GM12878 (cell line): Measurements from ENCODE around the gene SF3B6. TPM values are rescaled to one million over a fixed set of nuclear protein-coding genes. Genes with fewer than 3 reads are reported as not detected.

Experiments used
- ATAC-seq: fragments of 200-7000 bp; cut with Tn5 transposase; 3 replicates; pipeline ENCODE4 v1.9.1; 2020; ENCODE audit warnings: mild to moderate bottlenecking, moderate library complexity
- BruUV-seq: library from RNA; stranded (reverse); fragments of 400-500 nt; replicated peaks from 2 replicates; lab custom pipeline; 2021; lab: Mats Ljungman, UMichigan
- CTCF ChIA-PET: fragments of 300-600 bp; sonication (Branson Sonifier 250); formaldehyde crosslinking; extraction: SDS; loops from one replicate; lab custom pipeline; 2021; ENCODE audit warnings: inconsistent platforms; lab: Yijun Ruan, JAX
- POLR2A ChIA-PET: fragments of 350-600 bp; formaldehyde crosslinking; extraction: SDS; loops from one replicate; lab custom pipeline; 2021; ENCODE audit warnings: inconsistent platforms; lab: Charles Lee
- RAD21 ChIA-PET: fragments of 300-600 bp; sonication (Branson Sonifier 250); formaldehyde crosslinking; loops from one replicate; lab custom pipeline; 2023; ENCODE audit warnings: antibody characterized with exemption; ENCODE audit not compliant: unreplicated experiment; lab: Charles Lee
- SMC1A ChIA-PET: fragments of 300-600 bp; sonication (Branson Sonifier 250); formaldehyde crosslinking; loops from one replicate; lab custom pipeline; 2023; ENCODE audit not compliant: unreplicated experiment, uncharacterized antibody; lab: Charles Lee
- DNase-seq: peaks from one replicate; pipeline ENCODE4 v3.0.0-alpha.2; 2011; ENCODE audit warnings: low read depth, low spot score
- FAIRE-seq: peaks from 3 replicates; lab custom pipeline; 2011; peaks lifted over from hg19 to GRCh38; lab: Jason Lieb, UNC
- H2AFZ ChIP-seq: 2 replicates; pipeline ENCODE4 v1.6.0; 2011; ENCODE audit warnings: low read depth, low read length, control low read depth; ENCODE audit not compliant: control insufficient read depth
- H3K27ac ChIP-seq: 2 replicates; pipeline ENCODE4 v1.5.1; 2011; ENCODE audit warnings: control low read depth; ENCODE audit not compliant: control insufficient read depth, insufficient read depth
- H3K27me3 ChIP-seq, 2 experiments: replicated peaks in 1 of 2; 2 replicates each; pipeline versions ENCODE4 v1.6.0 to v1.6.1; 2011; ENCODE audit warnings: low read length in 1 of 2; ENCODE audit not compliant: control insufficient read depth in 2 of 2, insufficient read depth in 2 of 2
- H3K36me3 ChIP-seq, 2 experiments: 2 replicates each; pipeline ENCODE4 v1.5.1; 2011; ENCODE audit warnings: low read length in 1 of 2; ENCODE audit not compliant: control insufficient read depth in 2 of 2, insufficient read depth in 2 of 2
- H3K4me1 ChIP-seq: 2 replicates; pipeline ENCODE4 v1.6.1; 2011; ENCODE audit warnings: mild to moderate bottlenecking, low read length, moderate library complexity, mixed read lengths; ENCODE audit not compliant: control insufficient read depth, insufficient read depth
- H3K4me2 ChIP-seq: 2 replicates; pipeline ENCODE4 v1.6.0; 2011; ENCODE audit warnings: control low read depth; ENCODE audit not compliant: control insufficient read depth, insufficient read depth
- H3K4me3 ChIP-seq: fragments of 200-600 bp; sonication (generic); 2 replicates; pipeline ENCODE4 v1.5.1; 2016
- H3K79me2 ChIP-seq: 2 replicates; pipeline ENCODE4 v1.6.0; 2011; ENCODE audit warnings: low read length; ENCODE audit not compliant: control insufficient read depth, insufficient read depth
- H3K9ac ChIP-seq: 2 replicates; pipeline ENCODE4 v1.8.0; 2011; ENCODE audit warnings: low read length, control low read depth, mixed read lengths; ENCODE audit not compliant: control insufficient read depth, insufficient read depth
- H3K9me3 ChIP-seq: replicated peaks from 3 replicates; pipeline ENCODE4 v1.5.1; 2011; ENCODE audit warnings: mild to moderate bottlenecking, low read length; ENCODE audit not compliant: control insufficient read depth, insufficient read depth
- H4K20me1 ChIP-seq: 2 replicates; pipeline ENCODE4 v1.6.0; 2011; ENCODE audit not compliant: control insufficient read depth, insufficient read depth
- CHD1 ChIP-seq: IDR thresholded peaks from 2 replicates; pipeline ENCODE4 v1.6.1; 2012; ENCODE audit warnings: low read depth, low read length, improper control_type of control experiment
- CREM ChIP-seq: IDR thresholded peaks from 2 replicates; pipeline ENCODE4 v1.6.1; 2014; ENCODE audit warnings: antibody characterized with exemption, low read depth
- HSF1 ChIP-seq: fragments of 150-350 bp; IDR thresholded peaks from 2 replicates; pipeline ENCODE4 v1.6.1; 2014; ENCODE audit warnings: mild to moderate bottlenecking, low read depth, low read length
- IKZF2 ChIP-seq, 2 experiments: fragments of 450-650 bp; IDR thresholded peaks; 2 replicates each; pipeline ENCODE4 v1.6.1; 2017; ENCODE audit warnings: mild to moderate bottlenecking in 2 of 2, moderate library complexity in 2 of 2
- POU2F2 ChIP-seq: IDR thresholded peaks from 3 replicates; pipeline ENCODE4 v1.6.1; 2011; ENCODE audit warnings: low read depth, mild to moderate bottlenecking, low read length, borderline replicate concordance
- RELB ChIP-seq: fragments of 450-650 bp; IDR thresholded peaks from 2 replicates; pipeline ENCODE4 v1.6.1; 2017; ENCODE audit warnings: low read depth, mild to moderate bottlenecking, moderate library complexity
- STAT3 ChIP-seq: IDR thresholded peaks from 2 replicates; pipeline ENCODE4 v1.6.1; 2011; ENCODE audit warnings: low read depth, low read length, improper control_type of control experiment
- SUPT20H ChIP-seq: IDR thresholded peaks from 2 replicates; pipeline ENCODE4 v1.6.1; 2011; ENCODE audit warnings: low read depth, mild to moderate bottlenecking, low read length, moderate library complexity, borderline replicate concordance; ENCODE audit not compliant: control insufficient read depth
- ZNF622 ChIP-seq: fragments of 450-650 bp; IDR thresholded peaks from 2 replicates; pipeline ENCODE4 v1.6.1; 2017; ENCODE audit warnings: mild to moderate bottlenecking, inconsistent platforms
- ZZZ3 ChIP-seq: IDR thresholded peaks from 2 replicates; pipeline ENCODE4 v1.6.1; 2011; ENCODE audit warnings: low read depth; ENCODE audit not compliant: control insufficient read depth, insufficient read length
- WGBS: methylation state at CpG from one replicate; pipeline ENCODE4 v1.1.6; 2016; ENCODE audit warnings: low lambda C conversion rate; ENCODE audit not compliant: insufficient replicate concordance, insufficient coverage; ENCODE audit errors: missing lambda C conversion rate; 5-methylcytosine and 5-hydroxymethylcytosine counted together
- in situ Hi-C: fragments of 300-500 bp; cut with MboI; formaldehyde crosslinking; loops from 9 replicates; pipeline ENCODE4 v1.14.3; 2018; ENCODE audit warnings: mixed read lengths
- intact Hi-C: fragments of 100-400 bp; cut with micrococcal nuclease; formaldehyde crosslinking; loops from one replicate; pipeline ENCODE4 v1.14.2; 2022; ENCODE audit not compliant: unreplicated experiment
- polyA plus RNA-seq, 11 experiments: library from polyadenylated mRNA; depleted of rRNA in 4 of 11; unstranded in 6 of 11; stranded (reverse) in 5 of 11; fragments of >200 nt; fragmentation: Nextera tagmentation in 4 of 11; fragmentation: Illumina TruSeq in 1 of 11; extraction: Ambion mirVana in 4 of 11; extraction: Trizol in 1 of 11; gene quantifications; 1 replicate in 1 of 11; 2 replicates in 10 of 11; pipeline versions ENCODE4 v1.2.1 to v1.2.3, GENCODE V29; 2011 to 2016; ENCODE audit warnings: inconsistent platforms in 2 of 11, missing spikeins in 2 of 11, low read depth in 1 of 11
- total RNA-seq, 4 experiments: library from RNA; depleted of rRNA in 3 of 4; stranded (reverse); fragments of >200 nt in 3 of 4; fragmentation: Illumina TruSeq in 1 of 4; extraction: Trizol in 1 of 4; gene quantifications; 2 replicates each; pipeline versions ENCODE4 v1.2.1 to v1.2.3, GENCODE V29; 2013 to 2021

Gene SF3B6
- total and polyA plus RNA-seq, 10 of the 15 experiments (the other 5 are each of a cell fraction or from before 2014, with no cell fraction given): 118 to 584 (median 270) TPM

- no peak for TF ChIP-seq ZNF622
- TF ChIP-seq RELB: no peak
- no peak for TF ChIP-seq CHD1
- no peak for TF ChIP-seq HSF1
These were observed 4.6 kb upstream of the SF3B6 start (continued) for GRCh38 chr2:24080701-24081100.

- ATAC-seq (no peak), DNase-seq (no peak)
- Histone ChIP-seq H3K79me2 (peaks cover 22% of the 10 kb centered on the region), H2AFZ (no peak overlapping the region; the same call in 1 of the 2 replicates), H3K9me3 (no peaks in the 10 kb centered on the region; the same call in 2 of the 3 replicates), H3K27ac (no peak overlapping the region), H3K36me3 (no peaks in the 10 kb centered on the region; a peak in 2 of 4 replicates), H4K20me1 (no peaks in the 10 kb centered on the region), H3K27me3 (no peaks in the 10 kb centered on the region)
- TSS peak; percentile 31 for BruUV-seq
- intact Hi-C loops: loop anchor here (2.0 kb wide), 1 partner anchor 151 kb away; the partner anchor contains the start of gene ATAD2B
- CTCF ChIA-PET: interaction anchor here (0.6 to 3.8 kb wide), 3 partner anchors 10 to 283 kb away, joined by 3 to 34 read pairs (median 4); partner anchors contain the start of gene ATAD2B
- POLR2A ChIA-PET: interaction anchor here (0.7 to 1.5 kb wide), 3 partner anchors 12 to 108 kb away, joined by 3 to 6 read pairs (median 3); no protein-coding TSS in a partner anchor
- WGBS: 98% methylated on average over 2 of the region's 2 CpGs
- RAD21 ChIA-PET: interaction anchor here (2.6 kb wide), 1 partner anchor 253 kb away, joined by 16 read pairs; no protein-coding TSS in a partner anchor
- TF ChIP-seq CREM (no peak), RELB (no peak), STAT3 (no peak), IKZF2 (IDR thresholded peaks at IDR 0.05) (no peak), POU2F2 (no peak), SUPT20H (no peak), ZZZ3 (no peak)
- TF ChIP-seq, all 136 proteins: peak for 0
- no peak for FAIRE-seq
- peak overlapping the region; percentile 89; the same call in 1 of the 2 replicates for H3K4me3 ChIP-seq
- SMC1A ChIA-PET: interaction anchor here (0.5 to 4.0 kb wide), 4 partner anchors 150 to 253 kb away, joined by 3 to 24 read pairs (median 4); partner anchors contain the start of gene ATAD2B
- peaks cover 9% of the 10 kb centered on the region for H3K4me1 ChIP-seq
- H3K9ac ChIP-seq: peak overlapping the region; percentile 79
- in situ Hi-C loops: no loop called here
- peak overlapping the region; percentile 87 for H3K4me2 ChIP-seq
These were observed 1.8 kb upstream of the SF3B6 start for GRCh38 chr2:24077879-24078278.
